GM18517 (cell line): ENCODE data around the gene EEF1AKMT4.
"Not testable (repeated sequence)": the region's sequence is repeated elsewhere in the genome, so short reads cannot be mapped to it uniquely, and the experiment has no call there.

Experiments
- ATAC-seq: cut with Tn5 transposase; IDR thresholded peaks from one replicate; pipeline ENCODE4 v1.9.1; 2021; ENCODE audit warnings: mild to moderate bottlenecking, moderate library complexity; ENCODE audit not compliant: unreplicated experiment

Gene EEF1AKMT4

GRCh38 chr3:184259878-184260723 lies 10.6 kb downstream of the EEF1AKMT4 start:
- ATAC-seq: no peak

DNA sequence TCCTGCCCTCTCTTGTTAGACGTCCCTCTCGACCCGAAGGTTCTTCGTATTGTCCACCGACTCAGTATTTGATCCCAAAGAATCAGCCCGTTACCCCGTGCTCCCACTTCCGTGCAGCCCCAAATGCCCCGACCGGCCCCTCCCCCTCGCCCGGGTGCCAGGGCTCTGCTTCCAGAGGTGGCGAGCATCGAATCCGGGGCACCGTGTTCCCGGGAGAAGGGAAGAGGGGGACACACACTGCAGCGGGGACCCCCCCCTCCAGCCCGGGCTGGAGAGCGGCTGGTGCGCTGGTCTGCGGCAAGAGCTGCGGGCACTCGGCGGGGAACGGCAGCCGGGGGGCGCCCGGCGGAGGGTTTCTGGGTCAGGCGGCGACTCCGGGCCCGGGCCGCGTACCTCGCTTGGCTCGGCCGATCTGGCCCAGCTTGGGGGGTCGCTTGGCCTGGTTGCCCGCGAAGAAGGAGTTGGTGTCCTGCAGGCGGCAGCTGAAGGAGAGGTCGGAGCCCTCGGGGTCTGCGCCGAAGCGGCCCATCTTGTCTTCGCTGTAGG lies 11.3 kb downstream of the EEF1AKMT4 start:
- no peak for ATAC-seq

- ATAC-seq: no peak
Measured at GRCh38 chr3:184261270-184261853, 11.9 kb downstream of the EEF1AKMT4 start, which contains the start of gene CAMK2N2. TSS of gene CAMK2N2 (minus strand) at chr3:184261553. CDS start at chr3:184261285, 268 bp downstream.

GRCh38 chr3:184261854-184262763 lies 12.6 kb downstream of the EEF1AKMT4 start:
- ATAC-seq: no peak

- ATAC-seq: no peak
Measured at GRCh38 chr3:184262764-184263179, 13.3 kb downstream of the EEF1AKMT4 start.

- not testable (repeated sequence) for ATAC-seq
Measured at GRCh38 chr3:184267249-184267648, 17.8 kb downstream of the EEF1AKMT4 start.

- ATAC-seq: no peak
Measured at GRCh38 chr3:184272269-184272668, 22.8 kb downstream of the EEF1AKMT4 start.

DNA sequence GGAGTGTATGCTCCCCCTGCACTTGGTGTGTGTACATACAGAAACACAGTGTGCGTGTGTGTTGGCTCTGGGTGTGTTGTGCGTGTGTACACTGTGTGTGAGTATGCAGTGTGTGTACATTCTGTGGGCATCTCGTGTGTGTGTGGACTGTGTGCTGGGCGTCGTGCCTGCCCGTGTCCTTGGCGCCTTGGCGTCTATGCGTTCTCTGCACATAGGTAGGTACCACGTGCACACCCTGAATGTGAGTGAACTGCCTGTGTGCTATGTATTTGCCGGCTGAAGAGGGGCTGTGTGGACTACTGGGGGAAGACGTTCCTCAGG lies 25.9 kb downstream of the EEF1AKMT4 start:
- no peak for ATAC-seq

- no peak for ATAC-seq
Measured at GRCh38 chr3:184275961-184276910, 26.8 kb downstream of the EEF1AKMT4 start, which contains the start of gene ECE2. TSS of gene ECE2 (plus strand) at chr3:184276022. CDS start at chr3:184276154, 132 bp downstream.

GRCh38 chr3:184277366-184277765 lies 27.9 kb downstream of the EEF1AKMT4 start:
- no peak for ATAC-seq

GRCh38 chr3:184282941-184283340 lies 33.5 kb downstream of the EEF1AKMT4 start:
- no peak for ATAC-seq

GRCh38 chr3:184283681-184284080 lies 34.2 kb downstream of the EEF1AKMT4 start:
- no peak for ATAC-seq

DNA sequence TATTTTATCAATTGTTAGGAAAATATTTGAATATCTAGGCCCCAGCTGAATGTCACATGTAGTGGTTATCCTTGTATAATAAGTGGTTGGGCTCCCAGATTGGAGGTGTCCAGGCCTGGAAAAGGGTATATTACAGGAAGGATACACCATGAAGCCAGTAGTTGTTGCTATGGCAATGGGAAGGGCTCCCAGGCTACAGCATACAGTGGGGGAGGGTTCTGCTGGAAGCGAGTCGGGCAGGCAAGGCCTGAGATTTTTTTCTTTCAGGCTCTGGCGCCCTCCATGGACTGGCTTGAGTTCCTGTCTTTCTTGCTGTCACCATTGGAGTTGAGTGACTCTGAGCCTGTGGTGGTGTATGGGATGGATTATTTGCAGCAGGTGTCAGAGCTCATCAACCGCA lies 35.2 kb downstream of the EEF1AKMT4 start:
- ATAC-seq: no peak

GRCh38 chr3:184289426-184289938 lies 40.0 kb downstream of the EEF1AKMT4 start:
- no peak for ATAC-seq

DNA sequence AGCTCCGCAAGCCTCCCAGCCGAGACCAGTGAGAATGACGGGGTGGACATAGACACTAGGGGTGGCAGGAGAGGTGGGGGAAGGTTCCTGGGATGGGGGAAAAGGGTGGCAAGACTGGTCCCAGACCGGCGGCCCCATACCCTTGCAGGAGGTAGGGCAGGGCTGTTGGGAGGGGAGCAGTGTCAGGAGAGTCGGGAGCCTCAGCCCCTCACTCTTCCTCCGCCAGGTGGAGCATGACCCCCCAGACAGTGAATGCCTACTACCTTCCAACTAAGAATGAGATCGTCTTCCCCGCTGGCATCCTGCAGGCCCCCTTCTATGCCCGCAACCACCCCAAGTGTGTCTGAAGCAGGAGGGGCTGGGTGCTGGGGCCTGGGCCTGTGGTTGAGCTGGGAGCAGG lies 40.9 kb downstream of the EEF1AKMT4 start:
- no peak for ATAC-seq

- no peak for ATAC-seq
Measured at GRCh38 chr3:184291044-184291737, 41.7 kb downstream of the EEF1AKMT4 start.

- ATAC-seq: no peak
Measured at GRCh38 chr3:184291738-184292445, 42.4 kb downstream of the EEF1AKMT4 start.

DNA sequence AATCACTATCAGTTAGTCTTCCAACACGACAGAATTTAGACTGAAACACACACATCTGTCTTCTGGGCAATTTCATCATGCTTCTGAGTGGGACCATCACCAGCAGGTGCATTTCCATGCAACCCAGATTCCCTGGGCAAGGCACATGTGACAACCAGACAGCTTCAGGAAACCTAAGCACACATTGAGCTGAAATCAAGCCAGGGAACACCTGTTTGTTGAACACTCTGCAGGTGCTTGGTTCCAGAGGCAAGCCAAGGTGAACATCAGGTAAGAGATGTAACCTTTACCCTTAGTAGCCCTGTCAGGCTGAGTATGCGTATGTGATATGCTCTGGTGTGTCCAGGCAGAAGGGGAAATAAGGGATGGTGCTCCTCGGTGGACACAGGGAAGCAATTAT lies 46.3 kb downstream of the EEF1AKMT4 start:
- no peak for ATAC-seq
